Keratinocyte (primary cell): ENCODE results near the gene ZNF627. TPM values are rescaled to one million over a fixed set of nuclear protein-coding genes. Genes with fewer than 3 reads are reported as not detected.
"Not testable (repeated sequence)": the region's sequence is repeated elsewhere in the genome, so short reads cannot be mapped to it uniquely, and the experiment has no call there.

Experiments
- DNase-seq: peaks from one replicate; pipeline ENCODE4 v3.0.0-alpha.2; 2011; ENCODE audit warnings: low read depth, missing footprints, low spot score
- FAIRE-seq: peaks from 2 replicates; lab custom pipeline; 2011; peaks lifted over from hg19 to GRCh38; lab: Jason Lieb, UNC
- H2AFZ ChIP-seq: 2 replicates; pipeline ENCODE4 v1.6.0; 2012; ENCODE audit warnings: low read length, control low read depth, inconsistent platforms; ENCODE audit not compliant: control insufficient read depth
- H3K27ac ChIP-seq: 2 replicates; pipeline ENCODE4 v1.5.1; 2011; ENCODE audit warnings: low read length; ENCODE audit not compliant: control insufficient read depth, insufficient read depth
- H3K27me3 ChIP-seq: 3 replicates; pipeline ENCODE4 v1.6.0; 2011; ENCODE audit warnings: low read length; ENCODE audit not compliant: control insufficient read depth, insufficient read depth; ENCODE audit errors: extremely low read depth
- H3K36me3 ChIP-seq, 2 experiments: 2 replicates in 1 of 2; 3 replicates in 1 of 2; pipeline ENCODE4 v1.5.1; 2011; ENCODE audit warnings: low read length in 2 of 2, mild to moderate bottlenecking in 1 of 2; ENCODE audit not compliant: control insufficient read depth in 2 of 2, insufficient read depth in 2 of 2; ENCODE audit errors: extremely low read depth in 1 of 2
- H3K4me1 ChIP-seq: 3 replicates; pipeline ENCODE4 v1.5.1; 2011; ENCODE audit warnings: low read length; ENCODE audit not compliant: control insufficient read depth, insufficient read depth; ENCODE audit errors: extremely low read depth
- H3K4me2 ChIP-seq: 3 replicates; pipeline ENCODE4 v1.6.0; 2011; ENCODE audit warnings: low read depth, low read length; ENCODE audit not compliant: control insufficient read depth, insufficient read depth; ENCODE audit errors: extremely low read depth
- H3K4me3 ChIP-seq, 3 experiments: fragments of 200-600 bp in 1 of 3; sonication (generic) in 1 of 3; 2 replicates in 2 of 3; 3 replicates in 1 of 3; pipeline ENCODE4 v1.5.1; 2011 to 2016; ENCODE audit warnings: low read length in 3 of 3, mild to moderate bottlenecking in 3 of 3, control low read depth in 2 of 3, inconsistent platforms in 1 of 3, low read depth in 1 of 3, mixed read lengths in 1 of 3, mixed run types in 1 of 3, moderate library complexity in 1 of 3; ENCODE audit not compliant: control insufficient read depth in 2 of 3, insufficient read depth in 2 of 3; ENCODE audit errors: extremely low read depth in 1 of 3
- H3K79me2 ChIP-seq: 2 replicates; pipeline ENCODE4 v1.6.0; 2012; ENCODE audit warnings: low read length; ENCODE audit not compliant: control insufficient read depth, insufficient read depth
- H3K9ac ChIP-seq: 3 replicates; pipeline ENCODE4 v1.6.0; 2011; ENCODE audit warnings: low read length; ENCODE audit not compliant: control insufficient read depth, insufficient read depth; ENCODE audit errors: extremely low read depth
- H3K9me1 ChIP-seq: 3 replicates; pipeline ENCODE4 v1.6.0; 2011; ENCODE audit warnings: low read length; ENCODE audit not compliant: control insufficient read depth, insufficient read depth; ENCODE audit errors: extremely low read depth
- H3K9me3 ChIP-seq: 2 replicates; pipeline ENCODE4 v1.5.1; 2012; ENCODE audit warnings: low read depth, low read length; ENCODE audit not compliant: control insufficient read depth
- H4K20me1 ChIP-seq: 3 replicates; pipeline ENCODE4 v1.6.0; 2011; ENCODE audit warnings: low read length; ENCODE audit not compliant: control insufficient read depth, insufficient read depth; ENCODE audit errors: extremely low read depth
- EZH2 ChIP-seq: IDR thresholded peaks from one replicate; pipeline ENCODE4 v1.6.1; 2012; ENCODE audit warnings: inconsistent platforms, mild to moderate bottlenecking, low read length, moderate library complexity
- dilution Hi-C: fragments of 300-500 bp; cut with MboI; formaldehyde crosslinking; loops from one replicate; pipeline ENCODE4 v1.7.0; 2020; ENCODE audit warnings: low sequenced_read_pairs; ENCODE audit not compliant: extremely low pct_ligation_motif_present
- polyA plus RNA-seq, 5 experiments: library from polyadenylated mRNA; depleted of rRNA in 3 of 5; stranded (reverse) in 3 of 5; stranded (forward) in 1 of 5; unstranded in 1 of 5; fragments of >200 nt; gene quantifications; 1 replicate in 1 of 5; 2 replicates in 3 of 5; 3 replicates in 1 of 5; pipeline versions ENCODE4 v1.2.1 to v1.2.3, GENCODE V29; 2011 to 2012; ENCODE audit warnings: missing spikeins in 2 of 5, low read depth in 1 of 5, low replicate concordance in 1 of 5
- TF ChIP-seq, protein P1 (sequence below), 3 experiments: IDR thresholded peaks in 1 of 3; conservative IDR thresholded peaks in 1 of 3; optimal IDR thresholded peaks in 1 of 3; 2 replicates in 2 of 3; 3 replicates in 1 of 3; pipeline versions ENCODE3 to v1.5.1; 2011; ENCODE audit warnings: low read length in 3 of 3, mild to moderate bottlenecking in 3 of 3, moderate library complexity in 2 of 3, control low read depth in 1 of 3, inconsistent platforms in 1 of 3; ENCODE audit not compliant: insufficient read depth in 2 of 3; ENCODE audit errors: extremely low read depth in 1 of 3

The ZNF627 gene
- polyA plus RNA-seq, 1 donor (not counting 4 experiments of a cell fraction or from before 2014, with no cell fraction given), result 8.5 TPM

DNA sequence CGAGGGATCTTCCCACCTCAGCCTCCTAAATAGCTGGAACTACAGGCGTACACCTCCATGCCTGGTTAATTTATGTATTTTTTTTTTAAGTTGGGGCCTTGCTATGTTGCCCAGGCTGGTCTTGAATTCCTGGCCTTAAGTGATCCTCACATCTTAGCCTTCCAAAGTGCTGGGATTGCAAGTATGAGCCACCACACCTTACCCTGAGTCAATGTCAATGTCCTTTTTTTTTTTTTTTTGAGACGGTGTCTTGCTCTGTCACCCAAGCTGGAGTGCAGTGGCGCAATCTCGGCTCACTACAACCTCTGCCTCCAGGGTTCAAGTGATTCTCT, 31.7 kb upstream of the ZNF627 start:
- DNase-seq, FAIRE-seq, H3K9me1 ChIP-seq, H3K4me2 ChIP-seq, H4K20me1 ChIP-seq, H3K4me3 ChIP-seq, H3K27ac ChIP-seq, H3K27me3 ChIP-seq, dilution Hi-C loops, H3K36me3 ChIP-seq, H3K9me3 ChIP-seq, H2AFZ ChIP-seq, H3K9ac ChIP-seq, H3K79me2 ChIP-seq, H3K4me1 ChIP-seq: not testable (repeated sequence)

DNA sequence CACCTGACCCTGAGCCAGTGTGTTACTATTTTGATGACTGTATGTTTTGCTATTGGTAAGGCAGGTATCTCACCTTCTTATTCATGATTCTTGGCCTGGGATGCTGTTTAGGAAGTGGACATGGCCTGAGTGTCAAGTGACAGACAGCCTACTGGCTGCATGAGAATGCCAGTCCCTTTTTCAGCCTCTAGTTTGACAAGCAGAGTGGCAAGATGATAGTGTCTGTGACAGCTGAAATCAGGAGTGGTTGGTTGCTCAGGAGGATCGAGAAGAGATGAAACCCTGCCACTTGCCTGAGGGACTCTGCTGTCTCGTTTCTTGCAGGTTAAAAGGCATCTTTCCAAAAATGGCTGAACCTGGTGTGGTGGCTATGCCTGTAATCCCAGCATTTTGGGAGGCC, 31.1 kb upstream of the ZNF627 start:
- Histone ChIP-seq H3K4me2 (no peak overlapping the region), H2AFZ (no peak overlapping the region), H3K36me3 (no peaks in the 10 kb centered on the region), H4K20me1 (no peaks in the 10 kb centered on the region), H3K4me1 (no peaks in the 10 kb centered on the region), H3K9ac (no peak overlapping the region), H3K79me2 (no peaks in the 10 kb centered on the region), H3K27me3 (no peaks in the 10 kb centered on the region), H3K9me3 (no peaks in the 10 kb centered on the region), H3K27ac (no peak overlapping the region), H3K9me1 (no peaks in the 10 kb centered on the region), H3K4me3 (no peak overlapping the region)
- FAIRE-seq, result no peak
- no peak for TF ChIP-seq EZH2
- TF ChIP-seq, protein P1, sequence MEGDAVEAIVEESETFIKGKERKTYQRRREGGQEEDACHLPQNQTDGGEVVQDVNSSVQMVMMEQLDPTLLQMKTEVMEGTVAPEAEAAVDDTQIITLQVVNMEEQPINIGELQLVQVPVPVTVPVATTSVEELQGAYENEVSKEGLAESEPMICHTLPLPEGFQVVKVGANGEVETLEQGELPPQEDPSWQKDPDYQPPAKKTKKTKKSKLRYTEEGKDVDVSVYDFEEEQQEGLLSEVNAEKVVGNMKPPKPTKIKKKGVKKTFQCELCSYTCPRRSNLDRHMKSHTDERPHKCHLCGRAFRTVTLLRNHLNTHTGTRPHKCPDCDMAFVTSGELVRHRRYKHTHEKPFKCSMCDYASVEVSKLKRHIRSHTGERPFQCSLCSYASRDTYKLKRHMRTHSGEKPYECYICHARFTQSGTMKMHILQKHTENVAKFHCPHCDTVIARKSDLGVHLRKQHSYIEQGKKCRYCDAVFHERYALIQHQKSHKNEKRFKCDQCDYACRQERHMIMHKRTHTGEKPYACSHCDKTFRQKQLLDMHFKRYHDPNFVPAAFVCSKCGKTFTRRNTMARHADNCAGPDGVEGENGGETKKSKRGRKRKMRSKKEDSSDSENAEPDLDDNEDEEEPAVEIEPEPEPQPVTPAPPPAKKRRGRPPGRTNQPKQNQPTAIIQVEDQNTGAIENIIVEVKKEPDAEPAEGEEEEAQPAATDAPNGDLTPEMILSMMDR (optimal IDR thresholded peaks at IDR 0.05 in 1 of 3, IDR thresholded peaks at IDR 0.05 in 1 of 3, conservative IDR thresholded peaks at IDR 0.05 in 1 of 3; ENCODE audit: extremely low read depth in 1 of 3, insufficient read depth in 2 of 3, low read length in 3 of 3), result no peak
- DNase-seq, result no peak
- dilution Hi-C loops, result no loop called here

DNA sequence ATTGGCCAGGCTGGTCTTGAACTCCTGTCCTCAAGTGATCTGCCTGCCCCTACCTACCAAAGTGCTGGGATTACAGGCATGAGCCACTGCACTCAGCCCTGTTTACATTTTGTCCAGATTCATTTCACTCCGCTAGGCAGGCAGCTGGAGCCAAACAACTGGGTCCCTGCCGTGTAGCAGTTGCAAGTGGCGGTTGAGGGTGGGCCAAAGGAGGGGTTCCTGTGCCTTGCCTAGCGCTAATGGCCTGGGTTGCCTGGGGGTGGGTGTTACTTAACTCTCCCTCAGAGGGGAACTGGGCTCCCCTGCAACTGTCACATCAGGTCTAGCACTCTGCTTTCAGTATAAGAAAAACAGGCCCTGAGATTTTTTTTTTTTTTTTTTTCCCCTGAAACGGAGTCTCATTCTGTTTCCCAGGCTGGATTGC, 27.2 kb upstream of the ZNF627 start:
- Histone ChIP-seq H3K79me2 (no peaks in the 10 kb centered on the region), H3K4me2 (no peak overlapping the region), H3K27ac (no peak overlapping the region), H3K27me3 (no peaks in the 10 kb centered on the region), H3K9me3 (no peaks in the 10 kb centered on the region), H3K9ac (no peak overlapping the region), H3K36me3 (no peaks in the 10 kb centered on the region), H3K9me1 (no peaks in the 10 kb centered on the region), H3K4me1 (no peaks in the 10 kb centered on the region), H2AFZ (no peak overlapping the region), H4K20me1 (no peaks in the 10 kb centered on the region), H3K4me3 (no peak overlapping the region)
- dilution Hi-C loops, result no loop called here
- FAIRE-seq (no peak), DNase-seq (no peak)
- no peak for TF ChIP-seq EZH2
- TF ChIP-seq, protein P1 (optimal IDR thresholded peaks at IDR 0.05 in 1 of 3, IDR thresholded peaks at IDR 0.05 in 1 of 3, conservative IDR thresholded peaks at IDR 0.05 in 1 of 3; ENCODE audit: extremely low read depth in 1 of 3, insufficient read depth in 2 of 3, low read length in 3 of 3), result no peak

DNA sequence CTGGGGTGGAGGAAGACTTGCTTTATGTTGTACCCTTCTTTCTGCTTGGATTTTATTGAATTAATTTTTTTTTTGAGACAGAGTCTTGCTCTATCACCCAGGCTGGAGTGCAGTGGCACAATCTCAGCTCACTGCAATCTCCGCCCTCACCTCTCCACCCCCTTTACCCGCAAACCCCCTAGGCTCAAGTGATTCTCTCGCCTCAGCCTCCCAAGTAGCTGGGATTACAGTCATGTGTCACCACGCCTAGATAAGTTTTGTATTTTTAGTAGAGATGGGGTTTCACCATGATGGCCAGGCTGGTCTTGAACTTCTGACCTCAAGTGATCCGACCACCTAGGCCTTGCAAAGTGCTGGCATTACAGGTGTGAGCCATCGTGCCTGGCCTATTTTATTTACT, 23.9 kb upstream of the ZNF627 start:
- FAIRE-seq, H3K9me3 ChIP-seq, H3K4me1 ChIP-seq, H4K20me1 ChIP-seq, DNase-seq, H2AFZ ChIP-seq, H3K79me2 ChIP-seq, H3K9ac ChIP-seq, dilution Hi-C loops, H3K27me3 ChIP-seq, H3K4me3 ChIP-seq, H3K36me3 ChIP-seq, H3K9me1 ChIP-seq, H3K4me2 ChIP-seq, H3K27ac ChIP-seq: not testable (repeated sequence)
